Dermis blood vessel endothelial cell (primary cell): ENCODE data around the gene LRP8. TPM values are rescaled to one million over a fixed set of nuclear protein-coding genes. Genes with fewer than 3 reads are reported as not detected.

Experiments
- DNase-seq: peaks from one replicate; pipeline ENCODE4 v3.0.0; 2010
- total RNA-seq: library from RNA; depleted of rRNA; stranded (reverse); fragments of >200 nt; gene quantifications from 2 replicates; pipeline ENCODE4 v1.2.3, GENCODE V29; 2014

The LRP8 gene
- total RNA-seq, 1 donor from 2014 or later: 17.2 TPM

DNA sequence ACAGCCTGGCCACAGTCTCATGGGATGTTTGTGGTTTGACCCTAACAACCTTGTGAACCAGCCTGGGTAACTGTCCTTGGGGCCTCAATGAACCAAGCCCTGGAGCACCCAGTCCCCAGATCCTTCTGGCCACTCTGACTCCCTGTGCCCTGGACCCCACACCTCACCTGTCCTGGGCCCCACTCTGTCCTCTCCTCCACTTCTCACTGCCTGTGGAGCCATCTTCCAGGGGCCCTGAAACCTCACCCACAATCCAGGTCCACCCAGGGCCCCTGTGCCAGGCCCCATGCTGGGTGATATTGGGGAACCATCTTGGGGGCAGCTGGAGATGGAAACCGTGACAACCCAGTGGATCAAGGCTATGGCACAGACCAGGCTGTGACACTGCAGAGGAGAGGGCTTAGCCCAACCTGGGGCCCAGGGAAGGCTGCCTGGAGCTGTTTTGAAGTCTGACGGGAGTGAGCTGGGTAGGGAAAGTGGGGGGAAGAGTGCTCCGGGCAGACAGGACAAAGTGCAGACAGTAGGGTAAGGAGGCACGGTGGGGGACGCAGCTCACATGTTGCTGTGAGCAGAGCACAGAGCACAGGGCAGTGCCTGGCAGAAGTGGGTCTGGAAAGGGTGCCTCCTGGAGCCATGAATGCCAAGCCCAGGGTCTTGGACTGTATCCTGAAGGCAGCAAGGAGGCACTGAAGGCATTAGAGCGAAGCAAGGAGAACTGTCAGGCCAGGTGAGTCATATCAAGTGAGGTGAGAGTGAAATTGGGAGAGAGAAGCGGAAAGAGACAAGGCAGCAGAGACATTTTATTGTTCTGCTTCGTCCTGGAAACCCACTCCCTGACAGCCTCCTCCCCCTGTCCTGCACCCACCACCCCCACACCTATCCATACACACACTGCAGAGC, 12.1 kb upstream of the LRP8 start:
- DNase-seq: no peak

DNA sequence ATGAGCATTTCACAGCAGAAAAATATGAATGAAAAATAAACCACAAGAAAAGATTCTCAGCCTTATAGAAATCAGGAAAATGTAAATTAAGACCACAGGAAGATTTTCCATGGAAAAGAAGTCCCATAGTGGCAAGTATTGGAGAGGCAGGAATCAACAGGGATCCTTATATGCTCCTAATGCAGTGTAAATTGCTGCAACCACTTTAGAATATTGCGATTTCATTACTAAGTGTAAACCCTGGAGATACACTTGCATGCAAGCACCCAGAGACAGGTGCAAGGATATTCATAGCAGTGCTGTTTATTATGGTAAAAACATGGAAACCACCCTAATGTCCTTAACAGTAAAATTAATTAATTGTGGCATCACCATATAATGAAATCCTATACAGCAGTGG, 10.6 kb upstream of the LRP8 start:
- no peak for DNase-seq

DNA sequence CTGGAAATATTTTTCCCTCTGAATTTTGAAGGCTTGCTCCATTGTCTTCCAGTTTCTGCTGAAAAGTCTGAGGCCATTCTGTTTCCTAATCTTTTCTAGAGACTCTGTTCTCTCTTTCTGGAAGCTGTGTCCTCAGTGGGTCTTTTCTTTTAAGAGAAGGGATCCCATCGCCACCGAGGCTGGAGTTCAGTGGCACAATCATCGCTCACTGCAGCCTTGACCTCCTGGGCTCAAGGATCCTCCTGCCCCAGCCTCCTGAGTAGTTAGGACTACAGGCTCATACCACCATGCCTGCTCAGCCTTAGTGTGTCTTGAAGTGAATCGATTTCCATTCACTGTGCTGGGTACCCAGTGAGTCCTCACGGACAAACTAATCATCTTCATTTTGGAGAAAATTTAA, 9.6 kb upstream of the LRP8 start:
- DNase-seq: no peak

DNA sequence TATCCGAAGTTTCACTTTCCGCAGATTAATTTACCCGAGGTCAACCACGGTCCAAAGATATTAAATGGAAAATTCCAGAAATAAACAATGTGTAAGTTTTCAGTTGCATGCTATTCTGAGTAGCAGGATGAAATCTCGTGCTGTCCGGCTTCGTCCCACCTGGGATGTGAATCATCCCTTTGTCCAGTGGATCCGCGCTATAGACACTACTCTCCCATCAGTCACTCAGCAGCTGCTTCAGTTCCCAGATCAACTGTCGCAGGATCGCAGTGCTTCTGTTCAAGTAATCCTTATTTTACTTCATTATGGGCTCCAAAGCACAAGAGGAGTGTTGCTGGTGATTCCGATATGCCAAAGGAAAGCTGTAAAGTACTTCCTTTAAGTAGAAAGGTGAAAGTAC, 8.3 kb upstream of the LRP8 start:
- DNase-seq: no peak

DNA sequence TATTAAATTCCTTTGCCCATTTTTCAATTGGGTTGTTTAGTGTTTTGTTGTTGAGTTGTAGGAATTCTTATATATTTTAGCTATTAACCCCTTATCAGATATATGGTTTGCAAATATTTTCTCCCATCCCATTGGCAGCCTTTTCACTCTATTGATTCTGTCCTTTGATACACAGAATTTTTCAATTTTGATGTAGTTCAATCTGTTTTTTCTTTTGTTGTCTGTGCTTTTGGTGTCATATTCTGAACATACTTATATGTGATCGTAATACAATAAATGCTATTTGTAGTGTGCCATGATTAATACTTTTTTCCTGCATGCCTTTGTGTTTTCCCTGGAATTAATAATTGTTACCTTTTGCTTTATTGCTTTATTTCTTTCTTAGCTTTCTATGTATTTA, 7.8 kb upstream of the LRP8 start:
- no peak for DNase-seq

DNA sequence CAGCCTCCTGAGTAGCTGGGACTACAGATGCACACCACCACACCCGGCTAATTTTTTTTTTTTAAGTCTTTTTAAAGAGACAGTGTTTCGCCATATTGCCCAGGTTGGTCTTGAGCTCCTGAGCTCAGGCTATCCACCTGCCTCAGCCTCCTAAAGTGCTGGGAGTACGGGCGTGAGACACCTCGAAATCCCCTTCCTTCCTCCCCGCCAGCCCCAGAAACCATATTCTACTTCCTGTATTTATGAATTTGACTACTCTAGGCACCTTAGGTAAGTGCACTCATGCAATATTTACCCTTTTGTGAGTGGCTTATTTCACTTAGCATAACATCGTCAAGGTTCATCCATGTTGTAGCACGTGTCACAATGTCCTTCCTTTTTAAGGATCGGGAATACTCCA, 6.9 kb upstream of the LRP8 start:
- no peak for DNase-seq

DNA sequence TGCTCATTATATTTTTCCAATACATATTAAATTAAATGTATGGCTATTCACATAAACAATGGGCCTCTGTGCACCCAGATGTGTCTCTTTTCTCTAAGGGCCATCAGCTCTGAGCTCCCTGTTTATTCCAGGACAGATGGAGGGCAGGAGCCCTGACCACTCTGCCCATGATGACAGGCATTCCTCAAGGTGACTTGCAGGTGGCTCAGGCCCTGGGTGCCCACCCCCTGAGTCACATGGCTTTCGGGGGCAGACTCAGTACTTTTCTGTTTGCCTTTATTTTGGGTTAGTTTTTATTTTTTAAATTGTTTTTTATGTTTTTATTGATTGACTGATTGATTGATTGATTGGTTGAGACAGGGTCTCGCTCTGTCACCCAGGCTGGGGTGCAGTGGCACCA, 6.4 kb upstream of the LRP8 start:
- DNase-seq: no peak

DNA sequence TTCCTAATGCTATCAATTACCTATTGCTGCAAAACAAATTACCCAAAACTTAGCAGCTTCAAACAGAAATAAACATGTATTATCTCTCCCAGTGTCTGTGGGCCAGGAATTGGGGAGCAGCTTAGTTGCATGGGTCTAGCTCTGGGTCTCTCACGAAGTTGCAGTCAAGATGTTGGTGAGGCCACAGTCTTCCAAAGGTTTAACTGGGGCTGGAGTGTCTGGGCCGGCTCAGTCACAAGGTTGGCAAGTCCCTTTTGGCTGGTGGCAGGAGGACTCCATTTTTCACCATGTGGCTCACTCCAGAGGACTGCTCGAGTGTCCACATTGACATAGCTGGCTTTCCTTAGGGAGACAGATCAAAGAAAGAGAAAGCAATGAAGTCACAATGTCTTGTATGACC, 5.0 kb upstream of the LRP8 start:
- DNase-seq: no peak

DNA sequence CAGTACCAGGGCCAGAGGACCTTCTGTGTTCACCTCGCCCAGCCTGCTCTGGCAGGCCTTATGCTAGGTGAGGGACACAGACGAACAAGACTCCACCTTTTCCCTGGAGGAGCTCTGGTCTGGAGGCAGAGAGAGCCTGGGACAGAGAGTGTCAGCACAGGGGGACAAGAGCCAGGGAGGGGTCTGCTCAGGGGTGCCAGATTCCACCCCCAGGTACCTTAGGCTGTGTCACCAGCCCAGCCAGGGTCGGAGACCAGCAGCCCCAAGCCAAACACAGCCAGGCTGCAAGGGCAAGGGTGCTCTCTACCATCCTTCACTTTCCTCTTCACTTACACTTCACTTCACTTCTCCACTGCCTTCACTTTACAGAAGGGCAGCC, 4.3 kb upstream of the LRP8 start:
- no peak for DNase-seq

DNA sequence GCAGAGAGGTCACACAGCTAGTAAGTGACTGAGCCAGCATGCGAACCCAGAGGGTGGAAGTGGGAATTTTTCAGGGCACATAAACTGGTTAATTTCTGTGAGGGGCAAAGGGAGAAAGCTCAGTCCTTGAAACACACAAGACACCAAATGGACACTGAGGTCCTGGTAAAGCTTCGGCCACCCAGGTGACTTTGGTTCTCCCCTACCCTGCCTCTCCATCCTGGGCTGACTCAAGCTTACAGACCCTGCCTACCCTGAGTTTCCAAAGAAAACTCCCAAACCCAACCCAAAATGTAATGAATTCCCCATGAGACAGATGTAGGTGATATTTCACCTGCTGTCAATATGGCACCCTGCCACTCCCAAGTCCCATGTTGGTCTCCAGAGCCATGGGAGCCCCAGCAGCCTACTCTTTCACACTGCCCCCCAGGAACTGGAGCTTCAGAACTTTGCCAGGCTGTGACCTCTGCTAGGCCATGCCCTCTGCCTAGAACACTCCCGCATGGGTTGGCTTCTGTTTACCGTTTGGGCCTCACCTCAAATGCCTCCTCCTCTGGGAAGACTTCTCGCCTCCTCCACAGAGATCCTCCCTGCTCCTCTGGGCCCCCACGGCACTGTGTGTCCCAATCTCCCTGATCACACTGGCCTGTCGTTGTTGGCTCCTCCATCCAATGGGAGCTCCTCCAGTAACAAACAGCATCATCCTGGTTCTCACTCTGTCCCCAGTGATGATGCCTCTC, 3.7 kb upstream of the LRP8 start:
- DNase-seq: no peak

DNA sequence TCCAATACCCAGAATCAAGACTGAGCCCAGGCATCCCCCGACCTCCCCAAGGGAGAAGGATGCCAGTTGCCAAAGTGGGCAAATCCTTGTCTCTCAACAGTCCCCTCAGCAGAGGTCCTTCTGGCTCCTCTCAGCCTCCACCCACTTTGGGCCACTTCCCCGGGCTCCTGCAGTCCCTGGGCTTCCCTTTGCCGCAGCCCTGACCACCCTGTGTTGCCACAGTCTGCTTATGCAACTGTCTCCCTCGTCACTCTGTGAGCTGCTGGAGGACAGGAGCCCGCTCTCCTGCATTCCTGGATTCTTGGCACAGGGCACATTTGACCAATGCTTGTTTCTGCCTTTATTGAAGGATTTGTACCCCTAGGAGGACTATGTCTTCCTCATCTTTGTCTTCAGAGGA, 2.9 kb upstream of the LRP8 start:
- no peak for DNase-seq

DNA sequence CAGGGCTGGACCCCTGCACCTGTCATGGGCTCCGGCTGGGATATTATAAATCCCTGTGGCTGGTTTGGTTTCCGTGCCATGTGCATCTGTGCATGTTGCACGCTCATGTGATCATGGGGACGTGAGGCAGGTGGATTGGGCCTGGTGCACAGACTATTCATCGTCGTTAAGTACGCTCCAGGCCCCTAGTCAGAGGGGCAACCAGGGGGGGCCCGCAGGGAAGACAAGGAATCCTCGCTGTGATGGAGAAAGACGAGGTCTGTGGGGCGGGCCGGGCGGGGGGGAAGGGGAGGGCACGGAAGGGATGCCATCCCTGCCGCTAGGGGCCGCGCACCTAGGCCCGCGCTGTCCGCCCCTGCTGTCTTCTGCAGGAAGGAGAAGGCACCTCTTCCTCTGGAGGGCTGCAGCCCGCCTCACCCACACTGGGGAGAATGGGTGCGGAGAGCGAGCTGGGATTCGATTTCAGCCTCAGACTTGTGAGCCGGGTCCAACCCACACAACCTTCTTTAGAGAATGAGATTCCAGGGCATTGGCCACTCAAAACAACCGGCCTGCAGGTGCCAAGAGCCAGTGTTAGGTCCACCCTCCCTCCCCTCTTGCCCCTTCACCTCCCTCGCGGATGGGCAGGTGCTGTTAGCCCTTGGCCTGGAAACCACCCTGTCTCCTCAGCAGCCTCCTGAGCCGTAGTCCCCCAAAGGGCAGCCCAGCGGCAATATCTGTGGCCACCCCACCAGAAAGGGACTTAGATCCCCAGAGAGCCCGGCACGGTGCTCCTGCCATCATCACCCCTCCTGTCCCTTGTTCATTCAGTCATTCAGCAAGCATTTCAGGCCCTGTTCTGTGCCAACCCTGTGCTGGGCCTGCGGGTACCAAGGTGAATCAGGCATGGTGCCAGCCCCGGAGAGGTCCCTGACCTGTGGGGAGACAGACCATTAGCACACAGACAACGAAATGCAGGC, 950 bp upstream of the LRP8 start:
- DNase-seq: no peak

DNA sequence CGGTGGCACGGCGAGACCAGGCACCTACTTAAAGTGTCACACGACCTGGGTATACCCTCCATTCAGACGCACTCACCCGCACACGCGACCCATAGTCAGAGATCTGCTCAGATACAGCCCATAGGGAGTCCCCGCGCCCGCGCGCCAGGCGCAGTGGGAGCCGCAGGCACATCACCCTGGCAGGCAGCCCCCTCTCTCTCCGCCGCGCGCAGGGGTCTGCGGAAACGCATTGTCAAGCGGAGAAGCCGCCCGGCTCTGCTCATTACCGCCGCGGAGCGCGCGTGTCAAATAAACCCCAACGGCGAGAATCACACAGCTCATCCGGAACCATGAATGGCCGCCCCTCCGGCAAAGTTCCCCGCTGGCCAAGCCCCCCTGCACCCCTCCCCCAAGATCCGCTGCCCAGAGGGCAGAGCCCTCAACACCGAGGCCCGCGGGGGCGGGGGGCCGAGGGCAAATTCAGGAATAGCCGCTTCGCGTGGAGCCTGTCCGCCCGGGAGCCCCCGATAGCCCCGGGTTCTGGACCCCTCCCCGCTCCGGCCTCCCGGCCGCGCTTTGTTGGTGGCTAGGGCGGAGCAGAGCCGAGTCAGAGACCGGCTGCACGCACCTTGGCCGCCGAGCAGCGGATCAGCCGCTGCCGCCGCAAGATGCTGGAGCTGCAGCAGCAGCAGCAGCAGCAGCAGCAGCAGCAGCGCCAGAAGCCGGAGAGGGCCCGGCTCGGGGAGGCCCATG, 522 bp downstream of the LRP8 start:
- DNase-seq: peak; percentile 37

DNA sequence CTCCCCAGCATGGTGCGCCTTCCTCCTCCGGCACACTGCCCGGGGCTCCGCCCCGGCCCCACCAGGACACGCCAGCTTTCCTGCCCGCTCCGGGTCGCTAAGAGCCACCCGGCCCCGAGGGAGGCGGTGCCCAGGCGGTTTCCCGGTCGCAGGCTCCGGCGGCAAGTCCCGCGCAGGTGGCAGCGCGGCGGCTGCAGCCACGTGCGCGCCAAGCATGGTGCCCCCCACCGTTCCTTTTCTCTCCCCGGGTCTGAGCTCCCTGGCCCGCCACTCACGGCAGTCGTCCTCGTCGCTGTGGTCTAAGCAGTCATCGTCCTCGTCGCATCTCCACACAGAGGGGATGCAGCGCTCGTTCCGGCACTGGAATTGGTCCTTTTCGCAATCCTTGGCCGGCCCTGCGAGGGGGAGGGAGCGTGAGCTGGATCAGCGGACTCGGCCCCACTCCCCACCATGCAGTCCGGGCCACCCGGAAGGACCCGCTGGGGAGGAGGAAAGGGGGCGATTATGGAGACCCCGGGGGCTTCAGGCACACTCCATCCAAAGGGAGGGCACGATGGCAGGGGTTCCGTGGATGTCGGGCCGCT, 1.2 kb downstream of the LRP8 start:
- peak; percentile 21 for DNase-seq

DNA sequence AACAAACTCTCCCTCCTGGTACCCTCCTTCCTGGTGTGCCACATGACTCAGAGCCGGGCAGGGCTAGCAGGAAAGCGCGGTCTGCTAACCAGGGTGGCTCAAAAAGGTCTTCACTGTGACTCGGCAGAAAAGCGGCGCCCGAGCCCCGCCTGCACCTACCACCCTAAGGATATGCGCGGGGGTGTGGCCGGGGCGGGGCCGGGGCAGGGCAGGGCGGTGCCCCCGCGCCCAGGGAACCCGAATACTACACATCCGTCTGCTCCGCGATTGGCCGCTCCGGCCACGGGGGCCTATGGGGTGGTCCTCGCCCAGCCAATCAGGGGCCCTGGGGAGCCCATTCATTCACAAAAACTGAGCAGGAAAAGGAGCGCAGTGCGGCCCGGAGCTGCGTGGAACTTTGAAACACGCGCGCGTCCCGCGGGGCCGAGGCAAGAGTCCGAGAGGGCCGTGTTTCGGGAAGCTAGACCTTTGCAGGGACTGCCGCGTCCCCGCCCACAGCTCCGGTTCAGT, 1.7 kb downstream of the LRP8 start:
- DNase-seq: peak; percentile 80

DNA sequence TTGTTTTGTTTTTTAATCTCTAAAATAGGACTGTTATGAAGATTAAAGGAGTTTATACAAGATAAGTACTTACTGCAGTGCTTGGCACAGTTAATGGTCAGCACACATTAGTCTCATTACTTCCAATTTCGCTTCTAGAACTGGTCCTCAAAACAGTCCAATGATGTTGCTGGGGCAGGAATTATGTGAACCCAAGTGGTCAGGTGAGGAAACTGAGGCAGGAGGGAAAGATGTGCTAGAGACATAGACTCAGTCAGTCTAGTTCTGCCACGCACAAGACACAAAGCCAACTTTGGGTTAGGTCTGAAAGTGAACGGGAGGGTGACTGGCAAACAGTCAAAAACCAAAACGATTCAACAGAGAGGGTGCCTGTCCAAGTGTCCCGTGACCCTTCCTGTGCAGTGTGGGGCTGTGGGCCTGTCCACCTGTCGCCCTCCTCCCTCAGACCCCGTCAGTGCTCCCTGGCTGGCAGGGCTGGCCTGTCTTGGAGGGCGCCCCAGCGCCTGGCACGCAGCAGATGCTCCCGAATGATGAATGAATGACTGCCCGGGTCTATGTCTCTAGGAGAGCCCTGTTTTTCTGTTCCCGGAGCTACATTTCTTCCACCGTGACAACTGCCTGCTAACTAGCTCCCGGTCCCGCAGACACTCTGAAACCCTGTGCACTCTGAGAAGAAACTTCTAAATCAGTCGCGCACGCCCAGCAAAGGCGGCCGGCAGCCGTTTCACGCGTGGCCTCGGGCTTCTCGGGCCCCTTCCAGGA, 2.4 kb downstream of the LRP8 start:
- no peak for DNase-seq

DNA sequence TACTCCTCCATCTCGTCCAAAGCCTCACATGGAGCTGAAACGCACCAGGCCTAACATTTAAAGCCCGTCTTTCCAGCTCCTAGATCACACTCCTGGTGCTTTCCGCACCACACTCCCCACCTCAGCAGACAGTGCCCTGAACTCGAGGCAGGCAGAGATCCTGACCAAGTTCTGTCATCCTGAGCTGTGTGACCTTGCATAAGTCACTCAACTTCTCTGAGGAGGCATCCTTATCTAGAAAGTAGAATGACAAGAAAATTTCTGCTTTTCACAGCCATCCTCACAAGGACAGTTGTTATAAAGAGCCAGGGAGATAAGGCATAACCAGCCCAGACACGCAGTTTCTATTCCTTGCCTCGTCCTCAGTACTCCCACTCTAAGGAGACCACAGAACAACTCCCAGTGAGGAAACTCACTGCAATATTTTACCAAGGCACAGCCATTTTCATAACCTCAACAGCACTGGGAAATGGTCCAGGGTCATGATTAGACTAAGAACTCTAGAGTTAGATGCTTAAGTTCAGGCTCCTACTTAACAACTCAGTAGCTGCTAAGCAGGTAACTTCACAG, 3.1 kb downstream of the LRP8 start:
- DNase-seq: no peak

DNA sequence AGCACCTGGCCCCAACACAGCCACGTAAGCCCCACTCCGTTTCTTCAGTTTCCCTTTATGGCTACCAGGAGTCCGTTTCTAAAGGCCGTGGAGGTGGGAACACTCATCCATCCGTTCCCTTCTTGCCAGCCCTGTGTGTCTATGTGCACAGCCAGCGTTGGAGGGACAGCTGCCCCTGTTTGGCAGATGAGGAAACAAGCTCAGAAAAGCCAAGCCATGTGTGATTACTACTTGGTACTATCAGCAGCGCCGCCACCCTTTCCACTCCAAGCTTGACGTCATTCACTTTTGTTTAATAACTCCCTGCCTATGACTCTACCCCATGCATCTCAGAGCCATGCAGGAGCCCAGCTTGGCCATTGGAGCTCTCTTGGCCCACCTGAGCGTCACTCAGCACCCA, 3.5 kb downstream of the LRP8 start:
- no peak for DNase-seq

DNA sequence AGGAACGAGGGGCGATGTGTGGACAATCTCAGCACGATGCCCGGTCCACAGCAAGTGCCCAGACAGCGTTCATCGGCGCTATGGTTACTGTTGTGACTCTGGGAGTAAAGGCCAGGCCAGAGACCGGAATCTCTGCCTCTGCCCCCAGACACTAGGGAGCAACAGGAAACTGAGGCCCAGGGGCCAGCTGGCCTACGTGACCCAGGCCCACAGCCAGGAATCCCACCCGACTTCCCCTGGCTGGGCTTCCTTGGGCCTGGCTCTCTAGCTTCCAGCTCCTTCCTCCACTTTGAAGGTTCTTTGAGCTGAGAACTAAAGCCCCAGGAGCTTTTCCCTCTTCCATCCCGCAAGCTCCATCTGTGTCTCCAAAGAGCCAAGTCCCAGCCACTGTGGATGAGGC, 4.6 kb downstream of the LRP8 start:
- no peak for DNase-seq

DNA sequence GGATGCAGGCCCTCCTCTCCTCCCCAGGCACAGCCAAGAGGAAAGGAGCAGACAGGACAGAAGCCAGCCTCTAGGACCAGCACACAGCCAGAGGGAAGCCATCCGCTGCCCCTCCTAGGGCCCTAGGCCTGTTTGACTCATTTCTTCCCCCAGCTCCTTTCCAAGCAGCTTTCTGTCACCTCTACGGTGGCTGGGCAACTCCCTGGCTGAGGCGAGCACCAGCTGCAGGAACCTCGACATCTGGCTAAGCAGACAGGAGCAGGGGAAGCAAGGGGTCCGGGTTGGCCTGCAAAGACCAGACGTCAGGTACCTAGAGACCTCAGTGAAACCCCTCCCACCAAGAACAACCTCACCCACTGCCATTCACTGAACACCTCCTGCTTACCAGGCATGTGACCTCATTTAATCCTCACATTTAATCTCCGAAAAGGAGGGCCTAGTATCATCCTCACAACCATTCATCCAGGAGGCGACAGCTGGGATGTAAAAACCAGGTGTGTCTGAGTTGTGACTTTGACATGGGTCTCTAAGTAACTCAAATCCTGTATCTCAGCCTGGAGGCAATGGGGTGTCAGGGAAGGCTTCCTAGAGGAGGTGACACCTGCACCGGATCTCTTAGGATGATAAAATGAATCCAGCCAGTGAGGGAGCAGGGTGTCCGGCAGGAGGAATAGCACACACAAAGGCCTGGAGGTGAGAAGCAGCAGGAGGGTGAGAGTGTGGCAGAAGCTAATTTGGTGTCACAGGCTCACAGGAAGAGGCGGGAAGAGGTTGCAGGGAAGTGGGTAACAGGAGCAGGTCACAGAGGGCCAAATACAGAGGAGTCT, 5.9 kb downstream of the LRP8 start:
- DNase-seq: no peak
